BJ (cell line): ENCODE results near the gene PLCD1. TPM values are rescaled to one million over a fixed set of nuclear protein-coding genes. Genes with fewer than 3 reads are reported as not detected.

Experiments
- CTCF ChIA-PET: fragments of 350-600 bp; formaldehyde crosslinking; extraction: SDS; loops from one replicate; lab custom pipeline; 2021; ENCODE audit warnings: antibody characterized with exemption, inconsistent platforms; lab: Yijun Ruan, JAX
- POLR2A ChIA-PET: fragments of 300-600 bp; sonication (Branson Sonifier 250); formaldehyde crosslinking; extraction: SDS; loops from one replicate; lab custom pipeline; 2021; ENCODE audit warnings: antibody characterized with exemption; lab: Charles Lee
- DNase-seq: peaks from one replicate; pipeline ENCODE4 v3.0.0-alpha.2; 2011; ENCODE audit warnings: low read depth
- H3K27me3 ChIP-seq: 2 replicates; pipeline ENCODE4 v1.6.0; 2011; ENCODE audit warnings: low read length; ENCODE audit not compliant: control insufficient read depth, insufficient read depth
- H3K36me3 ChIP-seq: 2 replicates; pipeline ENCODE4 v1.5.1; 2011; ENCODE audit warnings: low read length; ENCODE audit not compliant: control insufficient read depth, insufficient read depth
- H3K4me3 ChIP-seq: 2 replicates; pipeline ENCODE4 v1.5.1; 2011; ENCODE audit warnings: low read depth, mild to moderate bottlenecking, control low read depth, low read length
- CTCF ChIP-seq: IDR thresholded peaks from 2 replicates; pipeline ENCODE4 v1.5.1; 2011; ENCODE audit warnings: low read depth, mild to moderate bottlenecking, control low read depth, inconsistent platforms, low read length, moderate library complexity; ENCODE audit not compliant: insufficient read depth
- polyA plus RNA-seq: library from polyadenylated mRNA; depleted of rRNA; stranded (reverse); fragments of >200 nt; gene quantifications from 2 replicates; pipeline ENCODE4 v1.2.3, GENCODE V29; 2011

Gene PLCD1
- polyA plus RNA-seq, 1 experiment: 12.3 TPM

DNA sequence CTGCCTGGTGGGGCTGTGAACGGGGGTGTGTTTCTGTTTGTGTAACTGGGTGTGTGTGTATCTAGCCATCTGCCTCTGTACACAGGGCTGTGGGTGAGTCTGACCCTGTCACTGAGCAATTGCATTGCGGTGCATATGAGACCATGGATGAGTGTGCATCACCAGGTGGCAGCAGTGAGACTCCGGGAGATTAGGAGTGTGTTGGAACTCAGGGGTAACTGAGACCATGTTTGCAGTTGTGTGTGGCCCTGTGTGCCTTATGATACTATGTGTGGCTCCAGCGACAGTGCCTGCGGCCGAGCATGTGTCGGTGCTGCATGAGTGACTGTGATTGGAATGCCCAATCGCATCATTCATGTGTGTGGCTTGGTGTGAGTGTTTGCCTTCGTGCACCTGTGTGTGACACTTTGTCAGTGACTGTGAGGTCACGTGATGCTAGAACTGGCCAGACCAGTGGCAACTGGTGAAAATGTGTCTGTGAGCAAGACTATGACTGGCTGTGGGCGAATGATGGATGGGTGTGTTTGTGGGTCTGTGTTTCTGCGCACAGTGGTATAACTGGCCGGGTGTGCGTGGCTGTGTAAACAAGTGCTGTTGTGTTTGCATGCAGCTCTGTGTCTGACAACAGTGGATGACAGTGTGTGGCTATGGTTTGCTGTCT, 24.9 kb downstream of the PLCD1 start:
- Histone ChIP-seq H3K4me3 (no peak overlapping the region), H3K27me3 (no peaks in the 10 kb centered on the region), H3K36me3 (peaks cover 7% of the 10 kb centered on the region)
- no peak for DNase-seq
- CTCF ChIA-PET: interaction anchor here (0.5 to 5.6 kb wide), 9 partner anchors 8 to 475 kb away, joined by 3 to 66 read pairs (median 4); no protein-coding TSS in a partner anchor
- TF ChIP-seq CTCF: peak; percentile 79
- POLR2A ChIA-PET: no interaction called here

GRCh38 chr3:38003817-38004414, 25.5 kb downstream of the PLCD1 start:
- no peak for DNase-seq
- ChIA-PET POLR2A (no interaction called here), CTCF (interaction anchor here (0.5 to 5.6 kb wide), 14 partner anchors 9 to 476 kb away, joined by 3 to 66 read pairs (median 4); partner anchors contain the start of gene XYLB)
- Histone ChIP-seq H3K4me3 (no peak overlapping the region), H3K36me3 (peaks cover 7% of the 10 kb centered on the region), H3K27me3 (no peaks in the 10 kb centered on the region)
- no peak for TF ChIP-seq CTCF

- TF ChIP-seq CTCF: peak; percentile 89
- H3K36me3 ChIP-seq: peaks cover 7% of the 10 kb centered on the region
- ChIA-PET POLR2A (no interaction called here), CTCF (interaction anchor here (0.5 to 5.6 kb wide), 14 partner anchors 9 to 477 kb away, joined by 3 to 66 read pairs (median 4); partner anchors contain the start of gene XYLB)
- no peaks in the 10 kb centered on the region for H3K27me3 ChIP-seq
- no peak for DNase-seq
- H3K4me3 ChIP-seq: no peak overlapping the region
Observed at GRCh38 chr3:38003371-38003816, 26.0 kb downstream of the PLCD1 start.

DNA sequence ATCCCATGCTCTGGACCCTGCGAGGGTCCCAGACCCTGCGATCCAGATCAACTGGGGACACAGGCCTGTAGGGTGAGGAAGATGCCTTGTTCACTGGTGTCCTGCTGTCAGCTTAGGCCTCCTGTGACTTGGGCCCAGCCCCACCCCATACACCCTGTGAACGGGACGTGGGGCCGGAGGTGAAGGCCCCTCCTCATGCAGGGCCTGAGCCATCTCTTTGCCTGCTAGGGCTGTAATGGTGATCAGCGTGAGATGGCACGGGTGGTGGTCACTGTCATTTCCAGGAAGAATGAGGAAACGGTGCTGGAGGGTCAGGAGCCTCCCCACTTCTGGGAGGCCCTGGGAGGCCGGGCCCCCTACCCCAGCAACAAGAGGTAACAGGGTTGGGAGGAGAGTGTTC, 26.5 kb downstream of the PLCD1 start:
- no peak for DNase-seq
- Histone ChIP-seq H3K36me3 (peaks cover 6% of the 10 kb centered on the region), H3K27me3 (no peaks in the 10 kb centered on the region), H3K4me3 (no peak overlapping the region)
- POLR2A ChIA-PET: no interaction called here
- CTCF ChIA-PET: interaction anchor here (1.0 to 5.6 kb wide), 5 partner anchors 11 to 149 kb away, joined by 3 to 66 read pairs (median 9); no protein-coding TSS in a partner anchor
- TF ChIP-seq CTCF: no peak

DNA sequence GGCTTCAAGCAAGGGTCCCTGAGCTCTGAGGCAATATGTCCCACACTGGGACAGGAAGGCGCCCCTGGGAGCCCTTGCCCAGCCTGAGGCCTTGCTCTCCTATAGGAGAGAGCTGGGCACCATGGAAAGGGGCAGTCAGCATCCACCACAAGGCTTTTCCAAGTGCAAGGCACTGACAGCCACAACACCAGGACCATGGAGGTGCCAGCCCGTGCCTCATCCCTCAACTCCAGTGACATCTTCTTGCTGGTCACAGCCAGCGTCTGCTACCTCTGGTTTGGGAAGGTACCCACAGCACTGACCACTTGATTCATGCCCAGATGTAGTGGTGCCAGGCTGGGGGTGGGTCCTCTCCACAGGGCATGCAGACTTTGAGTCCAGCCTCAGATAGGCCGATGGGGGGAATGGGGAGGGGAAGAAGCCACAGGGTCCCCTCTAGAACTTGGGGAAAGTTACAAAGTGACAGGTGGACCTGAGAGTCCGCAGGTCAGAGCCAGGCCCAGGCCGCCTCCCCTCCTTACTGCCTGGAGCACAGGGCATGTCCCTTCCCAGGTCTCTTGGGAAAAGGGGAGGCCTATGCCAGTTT, 27.1 kb downstream of the PLCD1 start:
- POLR2A ChIA-PET: no interaction called here
- CTCF ChIA-PET: interaction anchor here (1.6 to 5.6 kb wide), 2 partner anchors 27 to 149 kb away, joined by 7 to 66 read pairs; no protein-coding TSS in a partner anchor

More for the DNA sequence above, 27.1 kb downstream of the PLCD1 start:
- Histone ChIP-seq H3K4me3 (no peak overlapping the region), H3K27me3 (no peaks in the 10 kb centered on the region), H3K36me3 (peaks cover 6% of the 10 kb centered on the region)
- TF ChIP-seq CTCF: no peak
- DNase-seq: no peak
